Karpas-422 (cell line): ENCODE results near the gene SIL1. TPM values are rescaled to one million over a fixed set of nuclear protein-coding genes. Genes with fewer than 3 reads are reported as not detected.
"Not testable (repeated sequence)": the region's sequence is repeated elsewhere in the genome, so short reads cannot be mapped to it uniquely, and the experiment has no call there.

ENCODE experiments used
- DNase-seq: peaks from one replicate; pipeline ENCODE4 v3.0.0-alpha.2; 2015
- H2AFZ ChIP-seq: fragments of 200-600 bp; sonication (generic); 2 replicates; pipeline ENCODE4 v1.6.1; 2014; ENCODE audit warnings: antibody characterized with exemption, low read length, mixed read lengths
- H3K27ac ChIP-seq: fragments of 200-600 bp; sonication (generic); 2 replicates; pipeline ENCODE4 v1.5.1; 2014; ENCODE audit warnings: mild to moderate bottlenecking, low read length, moderate library complexity
- H3K27me3 ChIP-seq: fragments of 200-600 bp; sonication (generic); 2 replicates; pipeline ENCODE4 v1.6.1; 2014; ENCODE audit warnings: low read length, mixed read lengths
- H3K36me3 ChIP-seq: fragments of 200-600 bp; sonication (generic); 2 replicates; pipeline ENCODE4 v1.6.1; 2014; ENCODE audit warnings: low read length, mixed read lengths; ENCODE audit not compliant: insufficient read depth
- H3K4me1 ChIP-seq: fragments of 200-600 bp; sonication (generic); 2 replicates; pipeline ENCODE4 v1.6.1; 2014; ENCODE audit warnings: mild to moderate bottlenecking, low read length, mixed read lengths
- H3K4me2 ChIP-seq: fragments of 200-600 bp; sonication (generic); 2 replicates; pipeline ENCODE4 v1.6.1; 2014; ENCODE audit warnings: low read length, low read depth, mild to moderate bottlenecking; ENCODE audit not compliant: poor library complexity, severe bottlenecking
- H3K4me3 ChIP-seq: fragments of 200-600 bp; sonication (generic); 2 replicates; pipeline ENCODE4 v1.5.1; 2014; ENCODE audit warnings: mild to moderate bottlenecking, antibody characterized with exemption, low read length, mixed read lengths
- H3K79me2 ChIP-seq: fragments of 200-600 bp; sonication (generic); 2 replicates; pipeline ENCODE4 v1.6.1; 2014; ENCODE audit warnings: mild to moderate bottlenecking, low read length, mixed read lengths
- H3K9ac ChIP-seq: fragments of 200-600 bp; sonication (generic); 2 replicates; pipeline ENCODE4 v1.6.0; 2014; ENCODE audit warnings: low read length
- H3K9me2 ChIP-seq: fragments of 200-600 bp; sonication (generic), shearing (Covaris generic); replicated peaks from 2 replicates; pipeline ENCODE4 v1.6.0; 2014; ENCODE audit warnings: mild to moderate bottlenecking, low read length, moderate library complexity; ENCODE audit not compliant: insufficient read depth
- H3K9me3 ChIP-seq: fragments of 300-700, 200-600 bp; sonication (generic); 2 replicates; pipeline ENCODE4 v1.6.1; 2014; ENCODE audit warnings: low read length, mixed read lengths
- H4K20me1 ChIP-seq: fragments of 200-600 bp; sonication (generic); 2 replicates; pipeline ENCODE4 v1.6.1; 2014; ENCODE audit warnings: mild to moderate bottlenecking, antibody characterized with exemption, low read length, low read depth; ENCODE audit not compliant: insufficient read depth
- total RNA-seq: library from RNA; depleted of rRNA; stranded (reverse); fragments of >200 nt; shearing (Covaris generic); gene quantifications from 2 replicates; pipeline ENCODE4 v1.2.3, GENCODE V29; 2014; ENCODE audit warnings: low replicate concordance

SIL1 gene
- total RNA-seq, 1 experiment from 2014 or later, result 10.7 TPM

DNA sequence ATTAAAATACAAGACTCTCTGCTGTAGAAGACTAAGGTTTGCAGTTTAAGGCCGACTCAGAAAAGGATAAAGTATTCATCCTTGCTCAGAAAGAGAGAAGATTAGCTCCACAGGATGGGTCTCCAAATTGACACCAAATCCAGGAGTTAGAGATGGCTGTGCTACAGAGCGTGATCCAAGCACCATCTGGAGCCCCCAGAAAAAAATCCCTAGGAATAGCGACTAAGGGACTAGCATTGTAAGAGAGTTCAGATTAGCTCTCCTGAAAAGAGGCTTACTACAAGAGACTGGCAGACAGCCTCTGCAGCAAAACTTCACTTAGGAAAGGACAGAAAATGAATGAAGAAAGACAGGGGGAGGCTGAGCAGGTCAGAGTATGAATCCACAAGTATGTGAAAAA, 3.7 kb downstream of the SIL1 start:
- Histone ChIP-seq H4K20me1 (no peaks in the 10 kb centered on the region), H3K36me3 (no peaks in the 10 kb centered on the region), H2AFZ (no peak overlapping the region), H3K27ac (no peak overlapping the region), H3K9me2 (no peaks in the 10 kb centered on the region), H3K9ac (no peak overlapping the region), H3K4me3 (no peak overlapping the region), H3K4me1 (peaks cover 16% of the 10 kb centered on the region), H3K79me2 (peaks cover 18% of the 10 kb centered on the region), H3K4me2 (no peak overlapping the region), H3K27me3 (no peaks in the 10 kb centered on the region), H3K9me3 (no peaks in the 10 kb centered on the region)
- DNase-seq, result no peak

DNA sequence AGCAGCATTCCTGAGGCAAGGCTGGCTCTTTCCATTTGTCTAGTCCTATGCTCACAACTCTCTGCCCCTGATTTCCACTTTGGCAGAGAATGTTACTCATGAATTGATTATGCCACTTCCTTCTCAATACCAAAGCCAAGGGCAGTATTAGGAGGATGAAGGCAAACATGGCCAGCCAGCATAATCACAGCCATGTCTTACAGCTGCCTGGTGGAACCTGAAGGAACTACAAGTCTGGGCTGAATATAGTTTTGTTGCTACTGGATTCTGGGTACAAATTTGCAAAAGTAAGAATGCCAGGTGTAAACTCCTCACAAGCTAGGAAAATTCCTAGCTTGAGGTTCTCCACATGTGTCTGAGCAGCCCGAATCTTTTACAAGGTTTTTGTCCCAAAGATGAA, 4.2 kb downstream of the SIL1 start:
- Histone ChIP-seq H3K4me3 (no peak overlapping the region), H3K36me3 (no peaks in the 10 kb centered on the region), H3K79me2 (peaks cover 18% of the 10 kb centered on the region), H3K9me2 (no peaks in the 10 kb centered on the region), H3K4me1 (peaks cover 16% of the 10 kb centered on the region), H3K27me3 (no peaks in the 10 kb centered on the region), H3K9me3 (no peaks in the 10 kb centered on the region), H2AFZ (no peak overlapping the region), H3K9ac (no peak overlapping the region), H3K4me2 (no peak overlapping the region), H4K20me1 (no peaks in the 10 kb centered on the region), H3K27ac (no peak overlapping the region)
- peak; percentile 54 for DNase-seq

DNA sequence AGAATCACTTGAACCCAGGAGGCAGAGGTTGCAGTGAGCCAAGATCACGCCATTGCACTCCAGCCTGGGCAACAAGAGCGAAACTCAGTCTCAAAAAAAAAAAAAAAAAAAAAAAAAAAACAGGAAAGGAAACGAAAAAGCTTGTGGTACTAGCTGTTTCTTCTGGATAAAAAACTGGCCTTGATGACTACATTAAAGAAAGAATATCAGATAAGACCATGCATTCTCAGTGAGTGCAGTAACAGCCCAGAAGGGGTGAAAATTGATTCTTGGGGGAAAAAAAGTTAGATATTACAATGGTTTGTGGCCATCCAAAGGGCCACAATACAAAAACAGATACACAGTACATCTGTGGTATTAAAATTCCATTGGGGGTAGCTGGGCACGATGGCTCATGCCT, 5.3 kb downstream of the SIL1 start:
- Histone ChIP-seq H3K4me1 (peaks cover 12% of the 10 kb centered on the region), H3K79me2 (peaks cover 17% of the 10 kb centered on the region)
- not testable (repeated sequence) for H3K9me2 ChIP-seq, H4K20me1 ChIP-seq, H3K36me3 ChIP-seq, H3K27ac ChIP-seq, H2AFZ ChIP-seq, H3K9ac ChIP-seq, H3K9me3 ChIP-seq, H3K4me3 ChIP-seq, DNase-seq, H3K4me2 ChIP-seq, H3K27me3 ChIP-seq

DNA sequence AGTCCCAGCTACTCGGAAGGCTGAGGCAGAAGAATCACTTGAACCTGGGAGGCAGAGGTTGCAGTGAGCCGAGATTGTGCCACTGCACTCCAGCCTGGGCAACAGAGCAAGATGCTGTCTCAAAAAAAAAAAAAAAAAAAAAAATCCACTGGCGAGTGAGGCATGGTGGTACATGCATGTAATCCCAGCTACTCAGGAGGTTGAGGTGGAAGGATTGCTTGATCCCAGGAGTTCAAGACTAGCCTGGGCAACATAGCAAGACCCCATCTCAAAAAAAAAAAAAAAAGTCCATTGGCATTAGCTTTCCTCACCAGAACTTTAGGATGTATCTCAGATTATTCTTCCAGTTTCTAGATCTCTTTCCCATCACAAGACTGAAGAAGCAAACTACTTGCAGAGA, 6.2 kb downstream of the SIL1 start:
- not testable (repeated sequence) for H3K4me1 ChIP-seq, H4K20me1 ChIP-seq, DNase-seq, H2AFZ ChIP-seq, H3K9ac ChIP-seq, H3K4me3 ChIP-seq, H3K27ac ChIP-seq, H3K79me2 ChIP-seq, H3K36me3 ChIP-seq, H3K9me3 ChIP-seq, H3K4me2 ChIP-seq, H3K9me2 ChIP-seq, H3K27me3 ChIP-seq

DNA sequence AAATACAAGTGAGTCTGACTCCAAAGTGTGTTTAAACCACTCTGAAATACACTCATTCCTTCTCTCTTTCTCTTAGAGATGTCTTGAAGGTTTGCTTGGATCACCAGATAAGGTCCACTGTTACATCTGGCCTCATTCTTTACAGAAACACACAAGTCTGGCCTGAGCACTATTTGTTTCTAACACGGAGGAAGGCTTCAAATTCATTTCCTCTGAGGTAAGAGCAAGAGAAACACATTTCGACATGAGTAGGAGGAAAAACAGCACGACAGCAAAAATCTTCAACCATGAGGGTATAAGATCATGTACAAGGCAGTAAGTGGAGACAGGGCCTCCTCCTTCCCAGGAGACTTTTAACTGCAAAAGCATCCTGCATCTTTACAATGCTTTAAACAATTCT, 8.0 kb downstream of the SIL1 start:
- Histone ChIP-seq H4K20me1 (peaks cover 14% of the 10 kb centered on the region), H3K4me1 (no peaks in the 10 kb centered on the region), H2AFZ (no peak overlapping the region), H3K9ac (no peak overlapping the region), H3K27me3 (no peaks in the 10 kb centered on the region), H3K27ac (no peak overlapping the region), H3K4me3 (no peak overlapping the region), H3K79me2 (no peaks in the 10 kb centered on the region), H3K36me3 (no peaks in the 10 kb centered on the region), H3K9me2 (no peaks in the 10 kb centered on the region), H3K9me3 (no peaks in the 10 kb centered on the region), H3K4me2 (no peak overlapping the region)
- no peak for DNase-seq

DNA sequence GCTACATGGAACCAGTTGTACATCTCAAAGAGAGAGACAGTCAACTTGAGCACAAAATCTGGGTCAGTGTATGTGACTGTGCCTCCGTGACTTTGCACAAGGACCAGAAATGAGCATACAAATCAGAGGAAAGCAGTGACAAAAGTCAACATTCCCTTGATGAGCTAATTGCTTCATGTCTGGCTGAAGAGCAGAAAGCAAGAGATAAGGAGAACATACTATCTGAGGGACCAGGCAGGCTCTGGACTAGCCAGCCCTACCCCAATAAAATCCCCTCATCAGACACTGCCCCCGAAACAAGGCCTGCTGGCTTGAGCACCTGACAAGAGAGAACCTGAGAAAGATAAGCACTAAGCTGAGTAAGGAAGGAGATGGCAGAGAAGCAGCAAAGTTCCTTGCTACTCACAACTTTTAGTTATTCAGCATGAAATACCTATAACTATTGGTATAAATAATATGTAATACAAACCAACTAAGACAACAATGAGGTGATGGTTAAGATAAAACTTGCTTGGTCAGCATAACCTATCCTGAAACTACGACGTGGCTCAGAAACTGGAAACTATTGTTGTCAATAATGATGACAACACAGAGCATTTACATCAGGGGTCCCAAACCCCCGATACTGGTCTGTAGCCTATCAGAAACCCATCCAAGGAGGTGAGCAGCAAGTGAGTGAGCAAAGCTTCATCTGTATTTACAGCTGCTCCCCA, 9.5 kb downstream of the SIL1 start:
- no peaks in the 10 kb centered on the region for H3K9me2 ChIP-seq
- H4K20me1 ChIP-seq, result peaks cover 18% of the 10 kb centered on the region
- no peaks in the 10 kb centered on the region for H3K79me2 ChIP-seq
- H3K27me3 ChIP-seq, result no peaks in the 10 kb centered on the region
- no peak overlapping the region for H3K4me3 ChIP-seq
- no peak for DNase-seq
- H2AFZ ChIP-seq, result no peak overlapping the region
- H3K36me3 ChIP-seq, result no peaks in the 10 kb centered on the region
- no peak overlapping the region for H3K9ac ChIP-seq
- no peak overlapping the region for H3K4me2 ChIP-seq
- no peak overlapping the region for H3K27ac ChIP-seq
- peaks cover 3% of the 10 kb centered on the region for H3K4me1 ChIP-seq
- H3K9me3 ChIP-seq, result no peaks in the 10 kb centered on the region

DNA sequence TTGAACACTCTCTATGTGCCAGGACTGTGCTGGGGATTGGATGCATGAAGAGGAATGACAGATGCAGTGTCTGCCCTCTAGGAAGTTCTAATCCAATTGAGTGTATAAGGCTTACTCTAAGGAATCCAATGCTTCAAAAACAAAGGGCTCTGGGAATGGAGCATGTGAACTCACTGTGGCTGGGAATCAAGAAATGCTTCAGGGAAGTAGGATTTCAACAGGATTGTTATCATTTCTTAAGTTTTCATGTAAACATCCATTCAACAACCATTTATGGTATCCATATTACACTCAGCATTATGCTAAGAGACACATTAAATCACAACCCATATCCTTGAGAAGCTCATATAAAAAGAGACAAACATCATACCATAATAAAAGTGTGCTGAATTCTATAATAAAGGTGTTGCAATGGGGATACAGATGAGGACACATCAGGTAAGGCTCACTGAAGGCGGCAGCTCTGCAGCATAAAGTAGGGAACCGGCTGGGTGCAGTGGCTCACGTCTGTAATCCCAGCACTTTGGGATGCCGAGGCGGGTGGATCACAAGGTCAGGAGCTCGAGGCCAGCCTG, 11.3 kb downstream of the SIL1 start:
- Histone ChIP-seq H3K9me2 (no peaks in the 10 kb centered on the region), H3K27ac (no peak overlapping the region), H3K36me3 (no peaks in the 10 kb centered on the region), H3K4me3 (no peak overlapping the region), H3K4me2 (no peak overlapping the region), H3K27me3 (no peaks in the 10 kb centered on the region), H2AFZ (no peak overlapping the region), H3K79me2 (no peaks in the 10 kb centered on the region), H3K9me3 (no peaks in the 10 kb centered on the region), H4K20me1 (peaks cover 36% of the 10 kb centered on the region), H3K9ac (no peak overlapping the region), H3K4me1 (peaks cover 21% of the 10 kb centered on the region)
- DNase-seq, result no peak

DNA sequence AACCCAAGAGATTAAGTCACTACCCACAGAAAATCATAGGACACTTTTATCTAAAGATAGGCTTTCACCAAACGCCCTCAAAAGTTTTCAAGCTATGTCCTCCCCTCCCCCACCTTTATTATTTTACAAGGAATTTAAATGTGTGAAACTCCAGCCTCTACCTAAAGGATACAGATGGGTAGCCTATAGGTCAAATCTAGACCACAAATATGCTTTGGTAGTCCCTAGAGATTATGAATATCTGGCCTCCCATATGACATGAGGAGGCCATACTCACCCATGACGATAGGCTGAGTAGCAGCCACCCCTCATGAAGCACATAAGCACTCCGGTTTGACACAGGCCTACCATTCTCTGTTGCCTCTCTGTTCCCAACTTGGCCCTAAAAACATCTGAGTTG, 11.9 kb downstream of the SIL1 start:
- Histone ChIP-seq H3K27ac (no peak overlapping the region), H3K9me3 (no peaks in the 10 kb centered on the region), H3K4me1 (peaks cover 27% of the 10 kb centered on the region)

More for the DNA sequence above, 11.9 kb downstream of the SIL1 start:
- no peak overlapping the region for H3K4me2 ChIP-seq
- H3K36me3 ChIP-seq, result no peaks in the 10 kb centered on the region
- H3K9me2 ChIP-seq, result no peaks in the 10 kb centered on the region
- H3K4me3 ChIP-seq, result no peak overlapping the region
- no peaks in the 10 kb centered on the region for H3K27me3 ChIP-seq
- no peak for DNase-seq
- H2AFZ ChIP-seq, result no peak overlapping the region
- H3K79me2 ChIP-seq, result no peaks in the 10 kb centered on the region
- H3K9ac ChIP-seq, result no peak overlapping the region
- H4K20me1 ChIP-seq, result peaks cover 38% of the 10 kb centered on the region
